OCI-M2 (cell line): ENCODE measurements around the gene FNBP1L.
A peak's percentile ranks its signal among the peaks of the same experiment; 100 is the strongest.
"Not testable (repeated sequence)": the region's sequence is repeated elsewhere in the genome, so short reads cannot be mapped to it uniquely, and the experiment has no call there.

Experiments
- DNase-seq: peaks from one replicate; lab custom pipeline; 2025; ENCODE audit not compliant: unreplicated experiment; lab: John Stamatoyannopoulos, UW

FNBP1L gene

GRCh38 chr1:93442741-93443140 is 5.2 kb upstream of the FNBP1L start:
- no peak for DNase-seq

GRCh38 chr1:93443454-93443853 is 4.5 kb upstream of the FNBP1L start:
- no peak for DNase-seq

- DNase-seq, result peak; percentile 82
Measured at GRCh38 chr1:93446837-93447451, 974 bp upstream of the FNBP1L start.

- no peak for DNase-seq
Measured at GRCh38 chr1:93448292-93448982, 519 bp downstream of the FNBP1L start.

GRCh38 chr1:93448983-93449804 is 1.3 kb downstream of the FNBP1L start:
- DNase-seq, result no peak

GRCh38 chr1:93450321-93450720 is 2.4 kb downstream of the FNBP1L start:
- DNase-seq, result no peak

GRCh38 chr1:93453911-93454310 is 6.0 kb downstream of the FNBP1L start:
- no peak for DNase-seq

- no peak for DNase-seq
Measured at GRCh38 chr1:93459126-93459525, 11.2 kb downstream of the FNBP1L start.

GRCh38 chr1:93461236-93461635 is 13.3 kb downstream of the FNBP1L start:
- DNase-seq, result no peak

- DNase-seq, result no peak
Measured at GRCh38 chr1:93463960-93464359, 16.0 kb downstream of the FNBP1L start.

GRCh38 chr1:93465371-93466082 is 17.6 kb downstream of the FNBP1L start:
- DNase-seq, result not testable (repeated sequence)

- DNase-seq, result no peak
Measured at GRCh38 chr1:93467606-93468005, 19.7 kb downstream of the FNBP1L start.

- DNase-seq, result no peak
Measured at GRCh38 chr1:93468662-93469061, 20.7 kb downstream of the FNBP1L start.

GRCh38 chr1:93469223-93469622 is 21.3 kb downstream of the FNBP1L start:
- not testable (repeated sequence) for DNase-seq

GRCh38 chr1:93471284-93471683 is 23.4 kb downstream of the FNBP1L start:
- no peak for DNase-seq

- DNase-seq, result no peak
Measured at GRCh38 chr1:93471911-93472310, 24.0 kb downstream of the FNBP1L start.

GRCh38 chr1:93474321-93474720 is 26.4 kb downstream of the FNBP1L start:
- no peak for DNase-seq

- DNase-seq, result no peak
Measured at GRCh38 chr1:93475681-93476080, 27.8 kb downstream of the FNBP1L start.

- DNase-seq, result not testable (repeated sequence)
Measured at GRCh38 chr1:93479133-93479745, 31.3 kb downstream of the FNBP1L start.

- DNase-seq, result not testable (repeated sequence)
Measured at GRCh38 chr1:93481899-93482298, 34.0 kb downstream of the FNBP1L start.

GRCh38 chr1:93483200-93483599 is 35.3 kb downstream of the FNBP1L start:
- DNase-seq, result no peak
